Dermis blood vessel endothelial cell (primary cell): ENCODE data around the gene ZRANB1. TPM values are rescaled to one million over a fixed set of nuclear protein-coding genes. Genes with fewer than 3 reads are reported as not detected.
"Not testable (repeated sequence)": the region's sequence is repeated elsewhere in the genome, so short reads cannot be mapped to it uniquely, and the experiment has no call there.

Experiments
- DNase-seq: peaks from one replicate; pipeline ENCODE4 v3.0.0; 2010
- total RNA-seq: library from RNA; depleted of rRNA; stranded (reverse); fragments of >200 nt; gene quantifications from 2 replicates; pipeline ENCODE4 v1.2.3, GENCODE V29; 2014

The ZRANB1 gene
- total RNA-seq, 1 donor from 2014 or later = 25.4 TPM

DNA sequence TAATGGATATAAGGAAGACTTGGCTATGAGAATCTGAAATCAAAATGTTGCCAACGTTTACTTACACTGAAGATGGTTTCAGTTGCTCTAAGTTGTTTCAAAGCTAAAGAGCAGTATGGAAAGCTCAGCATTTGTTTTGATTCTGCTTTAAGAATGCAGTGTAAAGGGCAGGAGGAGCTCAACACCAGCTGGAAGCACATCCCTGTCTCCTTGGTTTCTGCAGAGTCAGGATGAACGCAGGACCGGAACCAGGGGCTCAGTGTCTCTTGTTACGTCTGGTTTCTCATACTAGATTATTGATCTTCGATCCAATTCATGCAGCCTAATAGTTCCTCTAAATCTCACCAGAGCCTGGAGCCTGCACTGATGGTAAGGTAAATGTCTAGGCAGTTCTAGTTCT is 24.1 kb downstream of the ZRANB1 start:
- DNase-seq = no peak

DNA sequence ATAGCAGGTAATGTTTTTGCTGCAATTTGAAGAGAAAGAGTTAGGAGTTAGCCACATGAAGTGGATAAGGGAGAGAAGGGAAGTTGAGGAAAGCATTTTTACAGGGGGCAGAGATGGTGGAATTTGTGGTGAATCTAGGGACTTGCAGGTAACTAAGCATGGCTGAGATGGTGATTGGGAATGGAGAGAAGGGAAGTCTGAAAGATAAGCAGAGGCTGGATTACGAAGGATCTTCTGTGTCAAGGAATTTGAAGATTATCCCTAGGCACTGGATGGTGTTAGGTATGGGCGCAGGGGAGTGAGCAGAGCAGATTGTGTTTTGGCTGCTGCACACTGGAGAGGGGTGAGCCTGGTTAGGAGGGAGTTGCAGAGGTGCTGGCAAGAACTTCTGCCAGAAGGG is 25.3 kb downstream of the ZRANB1 start:
- no peak for DNase-seq

DNA sequence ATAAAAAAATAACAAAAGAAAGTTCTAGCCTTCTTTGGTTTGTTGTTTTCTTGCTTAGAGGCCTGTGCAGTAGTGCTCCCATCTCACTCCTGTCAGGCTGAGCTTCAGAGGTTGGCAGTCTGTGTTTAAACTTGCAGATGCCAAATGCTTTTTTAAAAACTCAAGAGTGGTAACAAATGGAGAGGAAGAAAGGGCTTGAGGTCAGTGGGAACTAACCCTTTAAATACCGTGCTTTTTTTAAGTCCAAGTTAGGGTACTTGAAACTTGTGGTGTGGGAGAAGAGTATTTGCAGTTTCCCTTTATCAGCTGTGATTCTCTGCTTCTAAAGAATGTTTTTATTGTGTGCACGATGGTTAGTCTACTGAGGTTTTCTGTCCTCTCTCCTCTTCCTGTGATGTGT is 29.4 kb downstream of the ZRANB1 start:
- no peak for DNase-seq

DNA sequence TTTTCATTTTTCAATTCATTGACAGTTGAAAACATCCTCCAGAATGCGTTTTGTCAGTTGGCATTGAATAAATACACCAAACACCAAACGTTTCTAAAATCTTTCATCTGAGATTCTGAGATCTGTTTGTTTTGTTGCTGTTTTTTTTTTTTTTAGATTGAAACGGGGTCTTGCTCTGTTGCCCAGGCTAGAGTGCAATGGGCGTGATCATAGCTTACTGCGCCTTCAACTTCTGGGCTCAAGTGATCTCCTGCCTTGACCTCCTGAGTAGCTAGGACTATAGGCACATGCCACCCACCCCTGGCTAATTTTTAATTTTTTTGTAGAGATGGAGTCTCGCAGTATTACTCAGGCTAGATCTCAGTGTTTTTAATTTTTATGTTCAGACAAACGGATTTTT is 30.7 kb downstream of the ZRANB1 start:
- no peak for DNase-seq

DNA sequence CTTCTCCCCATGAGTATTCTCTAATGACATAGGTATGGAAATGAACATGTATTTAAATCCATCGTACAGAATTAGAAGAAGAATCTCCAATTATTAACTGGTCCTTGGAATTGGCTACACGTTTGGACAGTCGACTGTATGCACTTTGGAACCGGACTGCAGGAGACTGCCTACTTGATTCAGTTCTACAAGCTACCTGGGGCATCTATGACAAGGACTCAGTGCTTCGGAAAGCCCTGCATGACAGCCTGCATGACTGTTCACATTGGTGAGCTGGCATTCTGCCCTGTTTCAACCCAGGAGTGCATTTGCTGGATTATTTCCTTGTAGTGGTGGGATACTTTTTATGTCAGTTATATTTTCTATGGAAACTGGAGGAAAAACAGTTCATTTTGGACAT is 32.2 kb downstream of the ZRANB1 start:
- DNase-seq = no peak

DNA sequence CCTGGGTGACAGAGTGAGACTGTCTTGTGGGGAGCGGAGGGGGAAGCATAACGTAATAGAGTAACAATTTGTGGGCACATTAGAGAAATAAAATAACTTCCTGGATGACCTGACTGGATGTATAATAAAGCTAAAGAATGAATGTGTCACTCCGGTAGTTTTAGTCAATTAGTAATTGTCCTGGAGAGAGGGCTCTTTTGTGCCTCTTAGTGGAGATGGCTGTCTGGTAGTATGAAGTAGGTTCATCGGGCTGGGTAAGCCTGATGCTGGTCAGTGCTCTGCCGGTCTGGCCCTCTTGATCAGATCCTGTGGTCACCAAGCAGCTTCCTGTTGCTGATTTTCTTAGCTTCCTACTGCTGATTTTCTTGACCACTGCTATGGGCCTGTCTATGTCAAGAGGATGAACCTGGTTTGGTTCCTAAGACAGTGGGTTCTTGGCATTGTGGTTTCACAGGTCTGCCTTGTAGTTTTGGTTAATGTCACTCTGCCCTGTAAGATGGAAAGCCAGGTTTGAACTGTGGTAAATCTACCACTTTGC is 34.1 kb downstream of the ZRANB1 start:
- DNase-seq = peak; percentile 67

DNA sequence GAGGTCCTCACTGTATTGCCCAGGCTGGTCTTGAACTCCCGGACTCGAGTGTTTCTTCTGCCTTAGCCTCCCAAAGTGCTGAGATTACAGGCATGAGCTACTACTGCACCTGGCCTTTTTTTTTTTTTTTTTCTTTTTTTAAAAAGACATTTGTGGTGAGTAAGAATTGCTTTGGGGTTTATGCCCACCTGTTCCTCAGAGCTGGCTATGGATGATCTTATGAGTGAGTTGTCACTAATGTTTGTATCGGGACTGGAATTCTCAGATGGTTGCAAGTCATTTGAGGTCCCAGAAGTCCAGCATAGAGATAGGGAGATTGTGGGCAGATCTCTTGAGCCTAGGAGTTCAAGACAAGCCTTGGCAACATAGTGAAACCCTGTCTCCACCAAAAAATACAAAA is 35.2 kb downstream of the ZRANB1 start:
- DNase-seq = no peak

DNA sequence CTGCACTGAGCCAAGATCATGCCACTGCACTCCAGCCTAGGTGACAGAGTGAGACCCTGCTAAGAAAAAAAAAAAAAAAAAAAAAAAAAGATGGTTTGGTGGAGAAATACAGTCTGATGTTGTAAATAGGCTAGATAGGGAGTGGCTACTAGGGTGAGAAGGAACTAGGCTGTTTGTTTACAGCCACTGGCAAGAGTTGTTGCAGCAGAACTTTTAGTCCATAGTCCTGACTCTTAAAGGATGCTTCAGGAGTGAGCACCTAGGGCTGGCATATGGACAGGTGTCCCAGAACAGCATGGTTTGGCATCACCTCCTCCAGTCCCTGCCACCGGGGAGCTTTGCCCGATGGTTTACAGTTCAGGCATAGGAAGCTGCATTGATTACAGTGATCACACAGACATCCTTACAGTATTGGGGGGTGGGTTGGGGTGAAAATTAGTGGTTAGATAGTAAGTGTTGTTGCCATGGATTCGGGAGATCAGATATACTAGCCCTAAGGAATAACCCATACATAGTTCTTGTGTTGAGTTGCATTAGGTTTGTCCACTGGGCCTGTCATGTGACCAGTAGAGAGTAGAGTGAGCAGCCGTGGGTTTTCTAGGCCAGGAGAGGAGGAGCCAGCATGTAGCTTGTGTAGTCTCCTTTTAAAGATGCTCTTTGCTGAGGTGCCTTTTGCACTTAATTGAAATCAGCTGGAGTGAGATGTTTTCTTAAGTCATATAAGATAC is 35.9 kb downstream of the ZRANB1 start:
- DNase-seq = no peak

DNA sequence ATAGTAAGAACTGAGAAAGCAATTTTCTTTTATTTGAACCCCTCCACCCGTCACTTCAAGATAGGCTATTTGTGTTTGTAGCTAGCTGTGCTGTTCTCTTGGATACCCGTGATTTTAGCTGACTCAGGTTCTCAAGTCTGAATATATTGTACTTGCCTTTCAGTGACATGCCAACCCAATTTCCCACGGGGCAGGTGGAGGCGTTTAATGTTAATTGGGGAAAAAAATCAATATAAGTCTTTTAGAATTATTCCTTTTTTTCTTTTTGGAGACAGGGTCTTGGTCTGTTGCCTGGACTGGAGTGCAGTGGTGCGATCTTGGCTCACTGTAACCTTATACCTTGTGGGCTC is 36.4 kb downstream of the ZRANB1 start:
- DNase-seq = no peak

DNA sequence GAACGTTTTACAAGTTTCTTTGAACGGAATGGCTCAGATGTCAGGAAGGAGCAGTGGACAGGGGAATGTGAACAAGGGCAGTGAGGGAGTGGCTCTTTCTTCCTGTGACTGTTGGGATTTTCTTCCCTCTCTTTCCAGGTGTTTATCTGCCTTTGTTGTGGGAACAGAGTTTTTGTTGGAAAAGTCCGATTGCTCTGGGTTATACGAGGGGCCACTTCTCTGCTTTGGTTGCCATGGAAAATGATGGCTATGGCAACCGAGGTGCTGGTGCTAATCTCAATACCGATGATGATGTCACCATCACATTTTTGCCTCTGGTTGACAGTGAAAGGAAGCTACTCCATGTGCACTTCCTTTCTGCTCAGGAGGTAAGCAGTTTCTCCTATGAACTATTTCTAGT is 41.4 kb downstream of the ZRANB1 start:
- DNase-seq = peak; percentile 86

DNA sequence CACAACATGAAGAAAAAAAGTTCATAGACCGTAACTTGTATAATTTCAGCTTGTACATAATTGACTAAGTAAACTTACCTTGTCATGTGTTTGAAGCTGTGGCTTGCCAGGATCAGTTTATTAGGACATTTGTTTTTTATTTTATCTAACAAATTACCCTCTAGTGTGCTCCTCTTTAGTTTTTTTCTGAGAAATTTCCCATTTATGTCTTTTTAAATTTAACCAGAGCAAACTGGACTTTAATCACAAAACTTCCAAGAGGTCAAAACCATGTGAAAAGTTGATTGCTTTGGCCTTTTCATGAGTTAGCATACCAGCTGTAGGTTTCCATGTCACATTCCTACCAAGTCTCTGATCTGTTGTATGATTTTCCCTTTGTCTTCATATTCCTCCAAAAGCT is 42.5 kb downstream of the ZRANB1 start:
- no peak for DNase-seq

DNA sequence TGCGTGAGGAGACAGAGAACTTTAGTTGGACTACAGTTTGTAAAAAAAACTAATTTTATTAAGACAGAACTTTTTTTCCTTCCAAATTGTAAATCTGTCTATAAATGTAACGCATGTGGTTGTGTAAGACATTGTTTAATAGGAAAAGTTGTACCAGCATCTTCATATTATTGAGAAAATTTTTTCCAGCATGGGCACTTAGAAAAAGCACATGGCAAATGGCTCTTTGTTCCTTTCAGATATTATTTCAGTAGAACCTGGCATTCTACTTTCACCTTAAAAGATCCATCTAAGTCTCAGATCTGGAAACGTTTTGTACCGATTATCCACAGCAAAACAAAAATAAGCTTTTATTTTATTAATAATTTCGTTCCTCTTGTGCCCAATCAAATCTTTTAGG is 43.2 kb downstream of the ZRANB1 start:
- no peak for DNase-seq

DNA sequence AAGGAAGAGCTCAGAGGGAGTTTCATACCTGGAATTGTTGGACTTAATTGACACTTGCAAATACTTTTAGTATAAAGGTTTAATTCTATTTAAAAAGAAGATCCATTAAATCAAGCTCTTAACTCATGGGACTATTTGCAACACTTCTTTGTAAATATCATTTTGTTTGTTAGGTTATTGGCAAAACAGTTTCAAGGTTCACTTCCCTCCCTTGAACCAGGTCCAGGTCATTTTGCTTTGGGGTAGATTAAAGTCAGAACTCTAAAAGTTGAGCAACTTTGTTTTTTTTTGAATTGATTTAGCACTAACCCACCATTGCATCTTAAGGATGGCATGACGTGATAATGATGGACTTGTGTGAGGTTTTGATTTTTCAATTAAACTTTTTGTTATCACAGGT is 45.9 kb downstream of the ZRANB1 start:
- DNase-seq = no peak

DNA sequence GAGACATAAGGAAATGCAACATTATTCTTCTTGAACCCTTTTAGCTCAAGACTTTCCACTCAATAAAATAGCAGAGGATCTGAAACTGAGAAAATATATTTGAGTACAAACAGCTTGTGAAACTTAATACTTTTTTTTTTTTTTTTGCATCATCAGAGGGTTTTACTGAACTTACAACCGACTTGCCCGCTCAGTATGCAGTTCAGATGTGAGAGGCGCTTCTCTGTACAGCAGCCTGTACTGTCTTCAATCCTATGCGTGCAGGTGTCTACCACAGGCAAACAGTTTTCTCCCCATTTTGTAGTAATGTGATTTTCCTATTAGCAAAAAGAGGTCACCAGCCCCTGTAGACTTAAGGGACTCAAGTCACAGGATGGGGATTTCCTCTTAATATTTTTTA is 46.8 kb downstream of the ZRANB1 start:
- not testable (repeated sequence) for DNase-seq

DNA sequence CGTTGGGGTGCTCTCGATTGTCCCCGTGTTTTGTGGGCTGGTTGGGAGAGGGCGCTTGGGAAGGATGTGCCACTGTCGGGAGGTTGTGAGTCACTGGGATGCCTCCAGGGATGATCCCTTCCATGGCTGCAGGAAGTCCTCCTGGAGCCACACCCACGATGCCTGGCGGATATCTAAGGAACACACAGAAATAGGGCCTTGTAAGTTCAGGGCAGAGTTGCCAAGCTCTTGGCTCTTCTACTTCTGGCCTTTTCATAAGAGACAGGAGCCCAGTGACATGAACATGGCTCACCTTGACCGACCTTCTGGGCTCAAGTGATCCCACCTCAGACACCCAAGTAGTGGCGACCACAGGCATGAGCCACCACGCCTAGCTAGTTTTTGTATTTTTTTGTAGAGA is 47.6 kb downstream of the ZRANB1 start:
- DNase-seq = no peak

DNA sequence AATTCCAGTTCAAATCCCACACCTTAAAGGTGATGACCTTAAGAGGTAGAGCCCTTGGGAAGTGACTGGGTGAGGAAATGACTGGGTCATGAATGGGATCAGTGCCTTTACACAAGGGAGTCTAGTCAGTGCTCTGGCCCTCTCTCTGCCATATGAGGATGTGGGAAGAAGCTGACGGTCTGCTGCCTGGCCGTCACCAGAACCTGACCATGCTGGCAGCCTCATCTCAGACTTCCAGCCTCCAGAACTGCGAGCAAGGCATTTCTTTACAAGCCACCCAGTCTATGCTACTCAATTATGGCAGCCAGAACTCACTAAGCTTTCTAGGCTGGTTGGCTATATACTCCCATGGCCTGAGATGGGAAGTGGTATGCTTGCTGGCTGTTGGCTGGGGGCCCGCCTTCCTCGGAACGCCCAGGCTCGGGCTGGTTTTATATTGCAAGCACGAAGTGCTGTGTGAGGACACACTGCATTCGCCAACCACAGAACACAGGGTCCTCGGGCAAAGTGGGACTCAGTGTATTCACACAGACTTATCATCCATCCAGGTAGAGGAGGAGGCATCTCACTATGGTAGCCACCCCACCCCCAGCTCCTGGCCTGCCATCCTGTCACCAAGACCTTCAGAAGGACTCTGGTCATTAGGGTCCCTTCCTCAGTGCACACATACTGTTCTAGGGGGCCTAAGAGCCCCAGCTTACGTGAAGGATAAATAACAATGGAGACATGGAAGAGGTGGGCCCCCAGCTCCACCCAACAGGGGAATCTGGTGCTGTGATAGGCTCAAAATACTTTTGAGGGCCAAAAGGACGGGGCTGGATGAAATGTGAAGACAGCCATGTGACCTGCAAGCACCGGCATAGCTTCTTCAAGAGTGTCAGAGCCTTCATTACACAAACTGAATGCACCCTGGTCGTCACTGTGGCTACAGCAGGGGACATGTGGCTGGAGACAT is 49.0 kb downstream of the ZRANB1 start:
- DNase-seq = no peak

DNA sequence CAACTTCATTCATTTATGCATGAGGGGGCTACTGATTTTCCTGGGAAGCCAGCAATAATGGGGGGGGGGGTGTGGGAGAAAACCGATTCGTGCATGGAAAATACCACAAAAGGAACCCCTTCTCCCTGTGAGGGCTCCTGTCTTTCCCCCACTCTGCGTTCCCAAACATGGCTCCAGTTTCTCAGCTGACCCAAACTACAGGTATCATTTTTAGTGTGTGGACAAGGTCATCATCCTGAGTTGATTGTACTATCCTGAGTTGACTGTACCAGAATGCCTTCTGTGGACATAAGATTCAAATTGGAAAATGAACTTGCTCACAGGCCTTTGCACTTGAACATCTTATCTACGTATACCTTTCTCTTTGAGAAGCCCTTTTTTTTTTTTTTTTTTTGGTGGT is 49.9 kb downstream of the ZRANB1 start:
- DNase-seq = no peak

DNA sequence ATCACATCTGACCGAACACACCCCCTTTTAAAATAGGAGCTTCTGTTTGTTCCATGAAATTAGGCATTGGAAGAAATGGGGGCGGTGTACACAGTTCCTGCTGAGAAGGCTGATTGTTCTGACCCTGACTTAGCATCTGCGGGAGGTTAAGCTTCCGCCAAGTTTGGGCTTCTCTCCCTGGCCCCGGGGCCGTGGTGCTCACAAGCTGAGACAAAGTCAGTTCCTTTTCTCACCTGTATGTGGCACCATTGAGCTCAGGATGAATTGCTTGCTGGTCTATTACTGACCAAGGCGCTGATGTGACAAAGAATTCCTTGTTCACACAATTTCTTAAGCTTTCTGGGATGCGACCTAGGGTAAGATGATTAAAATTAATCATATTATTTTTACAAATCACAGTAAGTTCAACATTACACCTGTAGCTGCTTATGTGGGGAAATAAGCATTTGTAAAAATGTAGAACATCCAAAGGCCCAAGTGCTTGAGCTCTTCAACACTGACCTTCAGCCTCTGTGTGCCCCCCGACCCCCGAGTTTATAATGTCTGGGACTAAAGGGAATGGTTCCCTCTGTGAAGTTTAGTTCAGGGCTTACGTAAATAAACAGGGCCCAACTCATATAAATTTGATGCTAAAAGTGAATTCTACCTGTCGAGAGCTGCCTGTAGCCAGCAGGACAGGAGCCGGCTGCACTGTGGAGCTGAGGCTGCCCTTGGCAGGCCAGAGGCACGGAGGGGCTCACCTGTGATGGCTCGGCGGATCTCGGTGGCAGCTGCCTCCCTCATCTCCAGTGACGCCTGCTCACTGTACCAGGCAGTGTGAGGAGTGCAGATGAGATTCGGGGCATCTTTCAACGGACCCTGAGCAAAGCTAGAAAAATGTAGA is 50.8 kb downstream of the ZRANB1 start:
- peak; percentile 76 for DNase-seq

DNA sequence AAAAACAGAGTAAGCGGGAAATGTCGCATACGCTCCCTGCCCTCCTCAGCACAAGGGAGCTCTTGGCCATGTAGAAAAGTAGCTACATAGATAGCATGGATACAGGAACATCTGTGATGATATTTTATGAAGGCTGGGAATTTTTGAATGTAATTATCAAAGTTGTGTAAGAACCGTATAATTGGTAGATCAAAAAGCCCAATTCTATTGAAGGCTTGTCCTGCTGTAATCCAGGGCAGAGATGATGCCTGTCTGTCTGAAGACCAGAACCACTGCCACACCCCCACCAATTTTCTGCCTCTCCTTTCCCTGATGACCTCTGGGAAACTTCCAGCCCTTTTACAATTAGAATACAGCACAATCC is 51.4 kb downstream of the ZRANB1 start:
- no peak for DNase-seq

DNA sequence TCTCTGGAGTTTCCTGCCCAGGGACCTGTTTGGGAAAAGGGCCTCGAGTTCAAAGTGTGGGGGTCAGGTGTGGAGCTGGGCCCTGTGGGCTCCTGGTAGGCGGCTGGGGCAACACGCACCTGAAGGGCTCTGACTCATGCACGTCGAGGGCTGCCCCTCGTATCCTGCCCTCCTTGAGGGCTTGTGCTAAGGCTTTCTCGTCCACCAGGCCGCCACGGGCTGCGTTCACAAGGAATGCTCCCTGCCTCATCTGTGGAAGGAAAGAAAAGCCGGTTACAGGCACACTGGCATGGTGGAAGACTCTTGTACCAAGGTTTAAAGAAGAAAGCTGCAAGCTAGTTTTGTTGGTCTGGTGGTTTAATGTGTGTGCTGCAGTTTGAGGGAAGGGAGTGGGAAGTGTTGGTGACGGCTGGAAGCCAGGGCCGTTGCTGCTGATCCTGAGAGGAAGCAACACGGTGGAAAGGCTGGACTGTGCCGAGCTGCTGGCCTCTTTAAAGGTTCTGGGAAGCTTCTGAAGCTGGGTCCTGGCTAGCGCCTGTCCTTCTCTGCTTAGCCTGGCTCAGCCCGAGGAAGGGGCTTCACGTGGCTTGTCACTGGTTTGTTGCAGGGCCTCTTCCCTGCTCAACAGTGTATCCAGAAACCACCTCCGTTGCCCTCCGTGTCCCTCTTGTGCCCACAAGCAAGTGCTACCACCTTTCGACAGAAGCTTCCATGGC is 52.0 kb downstream of the ZRANB1 start:
- DNase-seq = no peak

DNA sequence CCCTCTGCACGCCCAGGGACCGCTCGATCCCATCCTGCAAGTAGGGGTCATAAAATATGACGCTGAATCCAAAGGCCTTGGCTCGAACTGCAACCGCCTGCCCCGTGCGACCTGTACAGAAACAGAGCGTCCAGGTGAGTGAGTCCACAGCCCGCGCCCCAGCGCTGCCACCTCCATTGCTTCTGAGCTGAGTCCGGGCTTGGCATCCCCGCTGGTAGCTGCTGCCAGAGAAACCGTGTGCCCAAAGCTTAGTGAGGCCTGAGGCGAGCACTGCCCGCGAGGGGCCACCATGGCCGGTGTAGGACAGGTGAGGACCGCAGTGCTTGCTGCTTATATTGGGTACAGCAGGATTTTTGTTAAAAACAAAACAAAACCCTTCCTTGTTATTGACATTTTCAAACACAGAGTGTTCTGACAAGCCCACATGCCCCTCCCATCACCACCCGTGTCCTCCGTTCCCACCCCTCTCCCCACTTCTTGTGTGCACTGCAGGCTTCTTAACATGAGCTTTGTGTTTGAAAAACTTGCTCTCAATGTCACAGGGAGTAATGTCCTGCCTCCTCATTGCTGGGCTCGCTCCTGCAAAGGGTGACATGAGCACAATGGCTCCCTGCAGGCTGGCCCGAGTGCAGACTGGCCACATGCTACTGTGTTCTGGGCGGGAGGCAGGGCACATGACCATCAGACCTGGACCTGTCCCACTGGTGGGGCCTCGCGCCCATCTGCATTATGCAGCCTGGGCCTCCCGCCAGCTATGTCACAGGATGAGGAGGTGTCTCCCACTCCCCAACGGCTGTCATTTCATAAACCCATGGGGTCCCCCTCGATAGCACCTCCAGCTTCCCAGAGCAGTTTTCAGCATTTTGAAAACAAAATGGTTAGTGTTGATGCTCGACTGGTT is 52.9 kb downstream of the ZRANB1 start:
- DNase-seq = no peak
